MM.1S (cell line): Measurements from ENCODE around the gene CAB39L.

Experiments
- EZH2 ChIP-seq: fragments of 300-600 bp; sonication (generic); optimal IDR thresholded peaks from 2 replicates; pipeline ENCODE3; 2017; ENCODE audit warnings: low read depth, mild to moderate bottlenecking, antibody characterized with exemption, low read length, mixed read lengths
- EZH2phosphoT487 ChIP-seq: fragments of 300-600 bp; sonication (generic); IDR thresholded peaks from 2 replicates; pipeline ENCODE4 v1.6.1; 2018; ENCODE audit warnings: antibody characterized with exemption, low read length
- TF ChIP-seq, protein P1 (sequence below): fragments of 300-600 bp; sonication (generic); IDR thresholded peaks from 2 replicates; pipeline ENCODE4 v1.5.1; 2016; ENCODE audit warnings: antibody characterized with exemption, low read length, mixed read lengths

DNA sequence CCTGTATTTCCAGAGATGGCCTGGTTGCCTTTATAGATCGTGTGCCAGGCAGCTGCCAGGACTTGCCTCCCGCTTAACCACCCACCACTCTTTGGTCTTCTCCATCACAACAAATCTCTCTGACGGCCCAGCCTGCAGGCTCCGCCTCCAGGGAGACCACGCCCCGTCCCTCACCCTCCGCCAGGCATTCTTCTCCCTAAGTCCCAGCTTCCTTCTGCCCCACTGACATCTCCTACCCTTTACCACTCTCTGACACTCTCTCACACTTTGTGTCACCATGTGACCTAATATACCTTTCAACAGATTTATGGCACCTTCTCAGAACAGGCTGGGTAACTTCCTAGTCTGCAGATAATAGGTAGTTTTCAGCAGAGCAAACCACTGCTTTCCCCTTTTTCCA lies 95.1 kb downstream of the CAB39L start:
- TF ChIP-seq, protein P1, sequence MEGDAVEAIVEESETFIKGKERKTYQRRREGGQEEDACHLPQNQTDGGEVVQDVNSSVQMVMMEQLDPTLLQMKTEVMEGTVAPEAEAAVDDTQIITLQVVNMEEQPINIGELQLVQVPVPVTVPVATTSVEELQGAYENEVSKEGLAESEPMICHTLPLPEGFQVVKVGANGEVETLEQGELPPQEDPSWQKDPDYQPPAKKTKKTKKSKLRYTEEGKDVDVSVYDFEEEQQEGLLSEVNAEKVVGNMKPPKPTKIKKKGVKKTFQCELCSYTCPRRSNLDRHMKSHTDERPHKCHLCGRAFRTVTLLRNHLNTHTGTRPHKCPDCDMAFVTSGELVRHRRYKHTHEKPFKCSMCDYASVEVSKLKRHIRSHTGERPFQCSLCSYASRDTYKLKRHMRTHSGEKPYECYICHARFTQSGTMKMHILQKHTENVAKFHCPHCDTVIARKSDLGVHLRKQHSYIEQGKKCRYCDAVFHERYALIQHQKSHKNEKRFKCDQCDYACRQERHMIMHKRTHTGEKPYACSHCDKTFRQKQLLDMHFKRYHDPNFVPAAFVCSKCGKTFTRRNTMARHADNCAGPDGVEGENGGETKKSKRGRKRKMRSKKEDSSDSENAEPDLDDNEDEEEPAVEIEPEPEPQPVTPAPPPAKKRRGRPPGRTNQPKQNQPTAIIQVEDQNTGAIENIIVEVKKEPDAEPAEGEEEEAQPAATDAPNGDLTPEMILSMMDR, result no peak
- TF ChIP-seq EZH2phosphoT487 (no peak), EZH2 (no peak)
